ENCODE results near the gene TRPM2. TPM values are rescaled to one million over a fixed set of nuclear protein-coding genes. Genes with fewer than 3 reads are reported as not detected.
A peak's percentile ranks its signal among the peaks of the same experiment; 100 is the strongest.

Gene TRPM2
- total and polyA plus RNA-seq, 2 of the 13 experiments (the other 11 are each of a cell fraction or from before 2014, with no cell fraction given) = 0.07 to 0.20 TPM

DNA sequence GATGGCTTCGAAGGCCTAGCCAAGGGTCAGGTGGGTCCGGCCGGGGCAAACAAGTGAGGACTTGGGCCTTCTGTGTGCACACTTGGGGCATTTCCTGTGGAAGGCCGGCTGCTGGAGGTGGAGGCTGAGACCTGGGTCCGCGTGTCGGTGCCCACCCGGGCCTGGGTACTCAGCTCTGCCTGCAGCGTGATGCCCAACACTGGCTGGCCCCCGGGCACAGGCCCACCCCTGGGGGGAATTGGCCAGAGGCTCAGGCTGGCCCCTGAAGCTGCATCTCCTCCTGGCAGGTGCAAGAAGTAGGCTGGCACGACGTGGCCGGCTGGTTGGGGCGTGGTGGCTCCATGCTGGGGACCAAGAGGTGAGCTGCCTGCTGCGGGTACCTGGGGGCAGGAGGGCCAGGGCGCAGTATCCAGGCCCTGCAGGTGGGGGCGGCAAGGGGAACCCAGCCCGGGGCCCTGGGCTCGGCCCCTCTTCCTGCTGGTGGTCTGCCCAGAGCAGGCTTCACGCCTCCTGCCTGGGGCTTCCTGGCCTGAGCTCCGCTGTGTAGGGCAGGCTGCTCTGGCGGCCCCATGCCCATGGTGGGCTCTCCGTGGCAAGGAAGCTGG, 31.5 kb upstream of the TRPM2 start:
- Histone ChIP-seq H4K20me1 (ENCODE audit: insufficient read depth, low read length) (no peaks in the 10 kb centered on the region), H3K9ac (ENCODE audit: insufficient read depth, low read depth, low read length) (no peak overlapping the region), H3K4me1 (ENCODE audit: insufficient read depth, low read length) (no peaks in the 10 kb centered on the region), H3K4me2 (ENCODE audit: low read depth, low read length) (no peak overlapping the region), H2AFZ (ENCODE audit: low read length) (no peak overlapping the region), H3K27me3 (ENCODE audit: control insufficient read depth in 1 of 2, insufficient read depth in 2 of 2, low read length in 2 of 2) (no peaks in the 10 kb centered on the region), H3K36me3 (replicated peaks in 1 of 2; ENCODE audit: control insufficient read depth in 1 of 2, insufficient read depth in 2 of 2, low read length in 2 of 2) (peaks cover 19 to 58% of the 10 kb centered on the region in 2 experiments; a peak in 4 of 5 replicates), H3K4me3 (replicated peaks in 1 of 3; ENCODE audit: insufficient read depth in 1 of 3, low read depth in 2 of 3, low read length in 3 of 3) (no peak overlapping the region), H3K9me3 (ENCODE audit: low read length) (no peaks in the 10 kb centered on the region), H3K27ac (ENCODE audit: extremely low read length, insufficient read depth, low read length) (no peak overlapping the region), H3K79me2 (ENCODE audit: insufficient read depth, low read length) (no peaks in the 10 kb centered on the region)
- ChIA-PET POLR2A (no interaction called here), CTCF (ENCODE audit: low intra/inter-chr PET ratio, low total read pairs) (no interaction called here)
- in situ Hi-C loops (cut with HindIII; ENCODE audit: extremely low pct_ligation_motif_present, low pct_unique_long_range_greater_than_20kb) (no loop called here), intact Hi-C loops (cut with micrococcal nuclease; ENCODE audit: unreplicated experiment) (no loop called here)
- TF ChIP-seq RBFOX2 (IDR thresholded peaks at IDR 0.05; ENCODE audit: low read depth, low read length) (peak; percentile 65), IKZF4 (CRISPR knock-in tag; IDR thresholded peaks at IDR 0.05; ENCODE audit: borderline replicate concordance, low read depth, not compliant biosample characterization) (no peak), AGO2 (optimal IDR thresholded peaks at IDR 0.05; ENCODE audit: low read depth, low read length) (peak; percentile 70)
- TF ChIP-seq, protein P1, sequence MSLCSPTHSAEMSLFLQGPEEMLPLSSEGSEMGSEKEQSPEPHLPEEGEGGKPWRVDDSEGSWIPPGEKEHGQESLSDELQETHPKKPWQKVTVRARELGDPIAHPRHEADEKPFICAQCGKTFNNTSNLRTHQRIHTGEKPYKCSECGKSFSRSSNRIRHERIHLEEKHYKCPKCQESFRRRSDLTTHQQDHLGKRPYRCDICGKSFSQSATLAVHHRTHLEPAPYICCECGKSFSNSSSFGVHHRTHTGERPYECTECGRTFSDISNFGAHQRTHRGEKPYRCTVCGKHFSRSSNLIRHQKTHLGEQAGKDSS (CRISPR knock-in tag; IDR thresholded peaks at IDR 0.05; ENCODE audit: borderline replicate concordance, low read depth) = no peak
- no TSS peak for BruUV-seq (replicated peaks)
- no peak for FAIRE-seq
- DNase-seq (ENCODE audit: low spot score) = no peak
- ATAC-seq = no peak
- WGBS (ENCODE audit: low lambda C conversion rate) = 100% methylated on average over 2 of the region's 23 CpGs

DNA sequence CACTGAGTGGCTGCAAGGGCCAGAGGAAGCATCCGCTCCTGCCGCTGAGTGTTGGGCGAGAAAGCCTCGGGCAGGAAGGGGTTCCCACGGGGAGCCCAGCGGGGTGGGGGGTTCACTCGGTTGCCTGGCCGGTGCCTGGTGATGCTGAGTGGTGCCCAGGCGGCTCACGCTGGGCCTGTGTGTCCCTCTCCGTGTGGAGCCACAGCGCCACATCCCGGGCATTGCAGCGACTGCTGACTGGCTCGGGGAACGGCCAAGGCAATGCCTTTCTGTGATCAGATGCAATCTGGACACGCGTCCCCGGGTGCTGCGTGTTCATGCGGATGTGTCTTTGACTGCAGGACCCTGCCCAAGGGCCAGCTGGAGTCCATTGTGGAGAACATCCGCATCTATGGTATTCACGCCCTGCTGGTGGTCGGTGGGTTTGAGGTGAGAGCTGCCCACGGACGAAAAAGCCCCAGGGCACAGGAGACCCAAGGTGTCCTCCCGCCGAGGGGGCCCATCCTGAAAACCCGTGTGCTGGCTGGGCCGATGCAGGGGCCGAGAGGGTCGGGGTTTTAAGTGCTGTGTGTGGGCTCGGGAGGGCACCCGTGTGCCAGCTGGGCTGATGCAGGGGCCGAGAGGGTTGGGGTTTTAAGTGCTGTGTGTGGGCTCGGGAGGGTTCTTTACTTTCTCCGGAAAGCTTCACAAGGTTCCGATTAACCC, 30.6 kb upstream of the TRPM2 start:
- ATAC-seq (no peak), DNase-seq (ENCODE audit: low spot score) (no peak), FAIRE-seq (no peak)
- POLR2A ChIA-PET = no interaction called here
- Histone ChIP-seq H3K27ac (ENCODE audit: extremely low read length, insufficient read depth, low read length) (no peak overlapping the region), H3K4me2 (ENCODE audit: low read depth, low read length) (no peak overlapping the region), H3K36me3 (replicated peaks in 1 of 2; ENCODE audit: control insufficient read depth in 1 of 2, insufficient read depth in 2 of 2, low read length in 2 of 2) (peaks cover 16 to 53% of the 10 kb centered on the region in 2 experiments; a peak in 4 of 5 replicates), H3K27me3 (ENCODE audit: control insufficient read depth in 1 of 2, insufficient read depth in 2 of 2, low read length in 2 of 2) (no peaks in the 10 kb centered on the region), H3K4me3 (replicated peaks in 1 of 3; ENCODE audit: insufficient read depth in 1 of 3, low read depth in 2 of 3, low read length in 3 of 3) (no peak overlapping the region), H3K4me1 (ENCODE audit: insufficient read depth, low read length) (no peaks in the 10 kb centered on the region), H3K9me3 (ENCODE audit: low read length) (no peaks in the 10 kb centered on the region), H2AFZ (ENCODE audit: low read length) (no peak overlapping the region), H3K9ac (ENCODE audit: insufficient read depth, low read depth, low read length) (no peak overlapping the region), H4K20me1 (ENCODE audit: insufficient read depth, low read length) (no peaks in the 10 kb centered on the region), H3K79me2 (ENCODE audit: insufficient read depth, low read length) (no peaks in the 10 kb centered on the region)
- CTCF ChIA-PET (ENCODE audit: low intra/inter-chr PET ratio, low total read pairs) = no interaction called here
- no TSS peak for BruUV-seq (replicated peaks)
- intact Hi-C loops (cut with micrococcal nuclease; ENCODE audit: unreplicated experiment) = no loop called here
- WGBS (ENCODE audit: low lambda C conversion rate) = 97% methylated on average over 26 of the region's 38 CpGs
- TF ChIP-seq POLR2A (IDR thresholded peaks at IDR 0.05; ENCODE audit: insufficient read depth in 1 of 2, low read depth in 2 of 2, low read length in 2 of 2) (0 out of 4 replicates have a peak, but pooled peaks of 1 of the 2 experiments have one; percentile 13), AKAP8 (CRISPR knock-in tag; IDR thresholded peaks at IDR 0.05) (0 out of 2 replicates have a peak, but pooled peaks have one; percentile 40), PITX1 (CRISPR knock-in tag; IDR thresholded peaks at IDR 0.05) (no peak), SNAPC2 (CRISPR knock-in tag; IDR thresholded peaks at IDR 0.05) (no peak)
- in situ Hi-C loops (cut with HindIII; ENCODE audit: extremely low pct_ligation_motif_present, low pct_unique_long_range_greater_than_20kb) = no loop called here

Measured in HepG2 (cell line).